Gastroesophageal sphincter (tissue), 3 donors: ENCODE measurements around the gene GPR17.

ENCODE experiments used
- EP300 ChIP-seq: sonication (generic); formaldehyde crosslinking; IDR thresholded peaks from one replicate; pipeline ENCODE4 v1.6.1; 2017; ENCODE audit warnings: antibody characterized with exemption, mild to moderate bottlenecking
- POLR2A ChIP-seq, 2 donors: fragments of 450-650 bp; IDR thresholded peaks; one replicate each; pipeline ENCODE4 v1.6.1; 2017; ENCODE audit warnings: antibody characterized with exemption in 2 of 2, mild to moderate bottlenecking in 2 of 2, moderate library complexity in 1 of 2
- TF ChIP-seq, protein P1 (sequence below), 4 experiments: fragments of 200-600 bp in 2 of 4; fragments of 450-650 bp in 2 of 4; sonication (generic) in 1 of 4; IDR thresholded peaks; one replicate each; pipeline ENCODE4 v1.5.1; 2017 to 2019; ENCODE audit warnings: antibody characterized with exemption in 4 of 4, mild to moderate bottlenecking in 2 of 4, moderate library complexity in 2 of 4

DNA sequence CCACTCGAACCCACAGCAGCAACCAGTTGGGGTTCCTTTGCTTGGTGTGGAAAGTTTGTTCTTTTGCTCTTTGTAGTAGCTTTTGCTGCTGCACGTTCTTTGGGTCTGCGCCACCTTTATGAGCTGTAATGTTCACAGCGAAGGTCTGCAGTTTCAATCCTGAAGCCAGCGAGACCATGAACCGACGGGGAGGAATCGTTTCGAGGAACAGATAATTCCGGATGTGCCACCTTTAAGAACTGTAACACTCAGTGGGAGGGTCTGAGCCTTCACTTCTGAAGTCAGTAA is 14.3 kb downstream of the GPR17 start:
- TF ChIP-seq, protein P1, sequence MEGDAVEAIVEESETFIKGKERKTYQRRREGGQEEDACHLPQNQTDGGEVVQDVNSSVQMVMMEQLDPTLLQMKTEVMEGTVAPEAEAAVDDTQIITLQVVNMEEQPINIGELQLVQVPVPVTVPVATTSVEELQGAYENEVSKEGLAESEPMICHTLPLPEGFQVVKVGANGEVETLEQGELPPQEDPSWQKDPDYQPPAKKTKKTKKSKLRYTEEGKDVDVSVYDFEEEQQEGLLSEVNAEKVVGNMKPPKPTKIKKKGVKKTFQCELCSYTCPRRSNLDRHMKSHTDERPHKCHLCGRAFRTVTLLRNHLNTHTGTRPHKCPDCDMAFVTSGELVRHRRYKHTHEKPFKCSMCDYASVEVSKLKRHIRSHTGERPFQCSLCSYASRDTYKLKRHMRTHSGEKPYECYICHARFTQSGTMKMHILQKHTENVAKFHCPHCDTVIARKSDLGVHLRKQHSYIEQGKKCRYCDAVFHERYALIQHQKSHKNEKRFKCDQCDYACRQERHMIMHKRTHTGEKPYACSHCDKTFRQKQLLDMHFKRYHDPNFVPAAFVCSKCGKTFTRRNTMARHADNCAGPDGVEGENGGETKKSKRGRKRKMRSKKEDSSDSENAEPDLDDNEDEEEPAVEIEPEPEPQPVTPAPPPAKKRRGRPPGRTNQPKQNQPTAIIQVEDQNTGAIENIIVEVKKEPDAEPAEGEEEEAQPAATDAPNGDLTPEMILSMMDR (IDR thresholded peaks at IDR 0.05) = no peak
- no peak for TF ChIP-seq EP300
- no peak for TF ChIP-seq POLR2A (IDR thresholded peaks at IDR 0.05)
